Spleen (tissue), 11 donors: ENCODE data around the gene CTNND1. TPM values are rescaled to one million over a fixed set of nuclear protein-coding genes. Genes with fewer than 3 reads are reported as not detected.

ENCODE experiments used
- DNase-seq: peaks from one replicate; pipeline ENCODE4 v3.0.0-alpha.2; 2020
- H3K27ac ChIP-seq, 8 donors: fragments of 200-600 bp; sonication (generic) in 7 of 8; 1 replicate in 4 of 8; 2 replicates in 4 of 8; pipeline versions ENCODE4 v1.5.0 to v1.8.0; 2016 to 2021; ENCODE audit warnings: inconsistent platforms in 4 of 8, mild to moderate bottlenecking in 4 of 8, moderate library complexity in 1 of 8
- H3K27me3 ChIP-seq, 7 donors: fragments of 200-600 bp; sonication (generic) in 6 of 7; replicated peaks in 1 of 7; 1 replicate in 4 of 7; 2 replicates in 3 of 7; pipeline versions ENCODE4 v1.5.0 to v1.8.0; 2016 to 2021; ENCODE audit warnings: inconsistent platforms in 3 of 7, mild to moderate bottlenecking in 1 of 7
- H3K36me3 ChIP-seq, 6 donors: fragments of 200-600 bp; sonication (generic) in 5 of 6; 1 replicate in 4 of 6; 2 replicates in 2 of 6; pipeline versions ENCODE4 v1.5.0 to v1.8.0; 2016 to 2021; ENCODE audit warnings: inconsistent platforms in 2 of 6
- H3K4me1 ChIP-seq, 6 donors: fragments of 200-600 bp; sonication (generic) in 5 of 6; 1 replicate in 3 of 6; 2 replicates in 3 of 6; pipeline versions ENCODE4 v1.5.0 to v1.8.0; 2016 to 2021; ENCODE audit warnings: inconsistent platforms in 3 of 6
- H3K4me3 ChIP-seq, 8 donors: fragments of 200-600 bp; sonication (generic) in 7 of 8; 1 replicate in 4 of 8; 2 replicates in 4 of 8; pipeline versions ENCODE4 v1.5.0 to v1.8.0; 2016 to 2021; ENCODE audit warnings: inconsistent platforms in 4 of 8, mild to moderate bottlenecking in 4 of 8, moderate library complexity in 2 of 8
- H3K9me3 ChIP-seq, 8 donors: fragments of 200-600 bp; sonication (generic) in 7 of 8; 1 replicate in 4 of 8; 2 replicates in 4 of 8; pipeline versions ENCODE4 v1.5.0 to v1.8.0; 2016 to 2021; ENCODE audit warnings: inconsistent platforms in 4 of 8
- CTCF ChIP-seq, 11 experiments: fragments of 200-600 bp in 7 of 11; fragments of 450-650 bp in 4 of 11; sonication (generic) in 4 of 11; IDR thresholded peaks in 8 of 11; conservative IDR thresholded peaks in 3 of 11; 1 replicate in 7 of 11; 2 replicates in 4 of 11; pipeline versions ENCODE4 v1.4.0 to v1.8.0; 2016 to 2021; ENCODE audit warnings: antibody characterized with exemption in 11 of 11, inconsistent platforms in 4 of 11, mild to moderate bottlenecking in 1 of 11
- POLR2A ChIP-seq, 3 donors: fragments of 450-650 bp; IDR thresholded peaks; one replicate each; pipeline ENCODE4 v1.5.1; 2017; ENCODE audit warnings: antibody characterized with exemption in 3 of 3, mild to moderate bottlenecking in 1 of 3
- POLR2AphosphoS5 ChIP-seq, 3 donors: sonication (generic); formaldehyde crosslinking; IDR thresholded peaks; one replicate each; pipeline ENCODE4 v1.5.1; 2017; ENCODE audit warnings: antibody characterized with exemption in 3 of 3
- WGBS, 5 donors: extraction: QIAGEN DNeasy Blood & Tissue Kit in 3 of 5; methylation state at CpG; one replicate each; pipeline versions ENCODE4 v1.1.5 to v1.1.7; 2013 to 2018; 5-methylcytosine and 5-hydroxymethylcytosine counted together
- intact Hi-C: fragments of 100-400 bp; cut with DNase I; formaldehyde crosslinking; loops from one replicate; pipeline ENCODE4 v1.15.0; 2023; ENCODE audit warnings: low total_unique reads
- polyA plus RNA-seq, 3 donors: library from polyadenylated mRNA; stranded (reverse); fragments of 200-250 nt; gene quantifications; one replicate each; pipeline ENCODE4 v1.2.1, GENCODE V29; 2013
- total RNA-seq, 7 donors: library from RNA; depleted of rRNA in 3 of 7; stranded (reverse); fragments of >200 nt in 3 of 7; fragmentation: NEBNext Ultra II Directional in 4 of 7; extraction: Animal tissue kit (Norgen Biotek cat#: 25700) in 4 of 7; gene quantifications; one replicate each; pipeline versions ENCODE4 v1.1.0 to v1.2.1, GENCODE V29; 2016 to 2021
- donor health status: healthy with polysubstance abuse.
- donor health status: DM: no; HTN: no; CAD: no; lungs with moderate emphysema.
- donor health status: DM: no; HTN: no; CAD: no.
- donor health status: Bipolar disorder and iron deficiency.
- donor health status: healthy.
- donor health status: DM: no; HTN: no; CAD: no.
- donor health status: DM: yes; HTN: yes; CAD: no.

CTNND1 gene
- total and polyA plus RNA-seq, 10 donors = 12.0 to 227 (median 125) TPM

- DNase-seq = no peak
- 60 to 72% (median 68%) methylated on average over 10 of the region's 10 CpGs for WGBS, 5 donors
- Histone ChIP-seq H3K9me3 (no peaks in the 10 kb centered on the region), H3K4me3 (no peak within 1 kb of the TSS), H3K27me3 (no peaks in the 10 kb centered on the region), H3K4me1 (peaks cover 0 to 9% (median 3%) of the 10 kb centered on the region in 6 donors), H3K27ac (peak within 1 kb of the TSS in 6 of 8 donors; percentile 27 to 58 (median 46)), H3K36me3 (peaks cover 0 to 11% (median 0%) of the 10 kb centered on the region in 6 donors)
- intact Hi-C loops = no loop called here
- TF ChIP-seq CTCF (IDR thresholded peaks at IDR 0.05 in 8 of 11, conservative IDR thresholded peaks at IDR 0.05 in 3 of 11) (peak in 10 of 11 experiments; percentile 6 to 69 (median 48)), POLR2A (IDR thresholded peaks at IDR 0.05) (no peak), POLR2AphosphoS5 (IDR thresholded peaks at IDR 0.05) (peak in 1 of 3 donors; percentile 51)
Observed at GRCh38 chr11:57751676-57752253, 9.8 kb upstream of the CTNND1 start, which contains the start of gene BTBD18. TSS of gene BTBD18 (minus strand) at chr11:57751819. CDS start at chr11:57751188, 631 bp downstream.

- no peaks in the 10 kb centered on the region for H3K27me3 ChIP-seq
- H3K4me1 ChIP-seq = peaks cover 0 to 16% (median 3%) of the 10 kb centered on the region in 6 donors
- H3K36me3 ChIP-seq = no peaks in the 10 kb centered on the region
- no peaks in the 10 kb centered on the region for H3K9me3 ChIP-seq
- TF ChIP-seq POLR2AphosphoS5 (IDR thresholded peaks at IDR 0.05) (peak in 2 of 3 donors; percentile 21 to 73), POLR2A (IDR thresholded peaks at IDR 0.05) (no peak)
- no peak overlapping the region for H3K4me3 ChIP-seq
- no peak overlapping the region for H3K27ac ChIP-seq
- no peak for DNase-seq
- WGBS, 5 donors = 96 to 99% (median 97%) methylated on average over 26 to 30 of the region's 30 CpGs
- intact Hi-C loops = no loop called here
Observed at GRCh38 chr11:57752954-57753353, 8.6 kb upstream of the CTNND1 start.

GRCh38 chr11:57758174-57758573, 3.4 kb upstream of the CTNND1 start:
- no peak for DNase-seq
- Histone ChIP-seq H3K36me3 (no peaks in the 10 kb centered on the region), H3K27ac (no peak overlapping the region), H3K9me3 (no peaks in the 10 kb centered on the region), H3K27me3 (no peaks in the 10 kb centered on the region), H3K4me3 (no peak overlapping the region), H3K4me1 (peaks cover 0 to 29% (median 0%) of the 10 kb centered on the region in 6 donors)
- 88 to 94% (median 88%) methylated on average over 3 of the region's 3 CpGs for WGBS, 5 donors
- intact Hi-C loops = loop anchor here (5.0 kb wide), 1 partner anchor 44 kb away; no protein-coding TSS in a partner anchor
- no peak for TF ChIP-seq POLR2AphosphoS5 (IDR thresholded peaks at IDR 0.05)
- TF ChIP-seq POLR2A (IDR thresholded peaks at IDR 0.05) = no peak
- TF ChIP-seq CTCF (IDR thresholded peaks at IDR 0.05 in 8 of 11, conservative IDR thresholded peaks at IDR 0.05 in 3 of 11) = no peak

DNA sequence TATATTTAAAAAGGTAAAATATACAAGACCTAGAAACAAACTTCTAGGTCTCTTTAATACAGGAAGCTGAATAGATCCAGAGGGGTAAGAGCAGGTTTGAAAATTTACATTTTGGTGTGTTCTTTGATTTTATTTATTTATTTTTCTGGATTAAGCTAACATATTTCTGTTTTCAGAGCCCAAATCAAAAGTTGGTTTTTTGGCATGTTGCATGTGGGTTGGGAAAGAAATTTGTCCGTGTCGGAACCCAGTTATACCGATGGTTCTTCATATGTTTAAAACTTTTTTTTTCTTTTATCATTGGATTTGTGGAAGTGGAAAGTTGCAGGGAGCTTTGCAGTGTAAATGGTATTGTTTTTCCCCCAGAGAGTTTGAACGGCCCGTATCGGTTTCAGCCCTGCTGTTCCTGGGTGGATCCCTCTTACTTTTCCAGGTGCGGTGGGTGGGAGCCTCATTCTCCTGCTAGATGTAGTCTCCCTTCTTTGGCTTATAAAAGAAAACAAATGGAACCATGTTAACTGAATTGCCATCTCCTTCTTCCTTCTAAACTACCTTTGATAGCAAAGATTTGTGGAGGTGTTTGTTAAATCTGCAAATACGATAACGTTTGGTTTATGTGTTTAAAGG, 746 bp downstream of the CTNND1 start:
- peak overlapping the region; percentile 79 to 92 (median 88) for H3K27ac ChIP-seq
- no peak for DNase-seq
- WGBS, 5 donors = 11 to 20% (median 13%) methylated on average over 9 of the region's 9 CpGs
- intact Hi-C loops = no loop called here
- no peaks in the 10 kb centered on the region for H3K27me3 ChIP-seq
- H3K4me3 ChIP-seq = peak overlapping the region; percentile 41 to 69 (median 48)
- no peaks in the 10 kb centered on the region for H3K36me3 ChIP-seq
- peaks cover 0 to 64% (median 21%) of the 10 kb centered on the region in 6 donors for H3K4me1 ChIP-seq
- TF ChIP-seq CTCF (IDR thresholded peaks at IDR 0.05 in 8 of 11, conservative IDR thresholded peaks at IDR 0.05 in 3 of 11) (no peak), POLR2A (IDR thresholded peaks at IDR 0.05) (no peak), POLR2AphosphoS5 (IDR thresholded peaks at IDR 0.05) (no peak)
- H3K9me3 ChIP-seq = no peaks in the 10 kb centered on the region
